ENCODE measurements around the gene TAMALIN.
A peak's percentile ranks its signal among the peaks of the same experiment; 100 is the strongest.

Gene TAMALIN

DNA sequence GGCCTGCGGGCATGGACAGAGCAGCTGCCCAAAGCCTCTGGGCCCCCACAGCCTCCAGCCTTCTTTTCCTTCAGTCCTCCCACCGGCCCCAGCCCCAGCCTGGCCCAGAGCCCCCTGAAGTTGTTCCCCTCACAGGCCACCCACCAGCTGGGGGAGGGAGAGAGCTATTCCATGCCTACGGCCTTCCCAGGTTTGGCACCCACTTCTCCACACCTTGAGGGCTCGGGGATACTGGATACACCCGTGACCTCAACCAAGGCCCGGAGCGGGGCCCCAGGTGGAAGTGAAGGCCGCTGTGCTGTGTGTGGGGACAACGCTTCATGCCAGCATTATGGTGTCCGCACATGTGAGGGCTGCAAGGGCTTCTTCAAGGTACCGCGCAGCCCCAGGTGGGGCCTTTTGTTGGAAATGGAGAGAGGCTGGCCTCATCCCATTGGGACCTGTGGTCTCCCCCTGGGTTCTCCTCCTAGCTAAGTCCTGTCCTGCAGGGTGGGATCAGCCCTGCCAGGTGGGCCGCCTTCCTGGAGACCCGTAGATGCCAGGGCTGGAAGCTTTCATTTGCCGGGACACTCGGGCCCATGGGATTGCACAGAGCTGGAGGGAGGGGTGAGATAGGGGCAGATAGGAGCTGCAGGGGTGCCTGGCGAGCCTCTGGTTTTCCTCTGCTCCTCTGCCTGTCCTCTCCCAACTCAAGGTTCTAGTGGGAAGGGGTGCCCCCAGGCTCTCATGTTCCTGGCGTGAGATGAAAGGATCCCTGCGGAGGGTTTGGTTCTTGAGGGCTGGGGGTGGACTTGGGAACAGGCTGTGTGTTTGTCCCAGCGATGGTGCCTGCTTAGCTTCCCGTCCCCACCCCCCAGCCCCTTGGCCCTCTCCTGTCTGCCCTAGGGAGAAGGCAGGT lies 48.3 kb downstream of the TAMALIN start:
- ATAC-seq (replicated peaks): no peak
- peaks cover 35 to 49% of the 10 kb centered on the region in 2 donors for H3K36me3 Mint-ChIP-seq
- H3K27me3 Mint-ChIP-seq: no peaks in the 10 kb centered on the region
- no peak for DNase-seq
- no peak overlapping the region for H3K4me3 Mint-ChIP-seq
- no peaks in the 10 kb centered on the region for H3K9me3 Mint-ChIP-seq
- peak overlapping the region; percentile 59 for H3K27ac Mint-ChIP-seq
- peaks cover 35 to 51% of the 10 kb centered on the region in 2 donors for H3K4me1 Mint-ChIP-seq

DNA sequence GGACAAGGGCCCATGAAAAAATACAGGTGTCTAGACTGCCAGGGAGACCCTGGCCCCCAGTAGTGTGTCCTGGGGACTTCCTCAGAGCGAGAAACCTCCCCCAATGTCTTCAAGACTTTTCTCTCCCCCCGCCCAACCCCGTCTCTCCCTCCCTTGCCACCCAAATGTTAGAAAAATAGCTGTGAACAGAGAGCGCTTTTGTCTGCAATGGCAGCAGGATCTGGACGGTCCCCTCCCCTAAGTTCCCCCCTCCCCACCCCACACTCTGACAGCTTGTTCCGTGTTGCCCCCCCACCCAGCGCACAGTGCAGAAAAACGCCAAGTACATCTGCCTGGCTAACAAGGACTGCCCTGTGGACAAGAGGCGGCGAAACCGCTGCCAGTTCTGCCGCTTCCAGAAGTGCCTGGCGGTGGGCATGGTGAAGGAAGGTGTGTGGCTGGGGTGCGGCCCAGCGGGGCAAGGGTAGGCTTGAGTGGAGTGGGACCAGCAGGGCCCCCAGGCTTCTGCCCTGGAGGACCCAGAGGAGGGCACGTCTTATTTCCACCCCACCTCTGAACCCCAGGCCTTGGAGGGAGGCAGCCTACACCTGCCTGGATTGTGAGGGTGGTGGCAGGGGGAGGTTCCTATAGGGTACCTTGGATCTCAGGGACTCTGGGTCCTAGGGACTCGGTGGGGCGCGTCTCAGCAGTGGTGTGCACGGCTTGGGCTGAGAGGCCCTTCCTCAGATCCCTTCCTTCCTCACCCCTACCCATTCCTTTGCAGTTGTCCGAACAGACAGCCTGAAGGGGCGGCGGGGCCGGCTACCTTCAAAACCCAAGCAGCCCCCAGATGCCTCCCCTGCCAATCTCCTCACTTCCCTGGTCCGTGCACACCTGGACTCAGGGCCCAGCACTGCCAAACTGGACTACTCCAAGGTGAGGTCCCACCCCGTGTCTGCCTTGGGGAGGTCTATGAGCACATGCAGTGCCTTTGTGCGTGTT lies 49.3 kb downstream of the TAMALIN start:
- no peaks in the 10 kb centered on the region for H3K9me3 Mint-ChIP-seq
- peaks cover 28 to 42% of the 10 kb centered on the region in 2 donors for H3K4me1 Mint-ChIP-seq
- no peak overlapping the region for H3K4me3 Mint-ChIP-seq
- DNase-seq (no peak), ATAC-seq (replicated peaks) (no peak)
- no peaks in the 10 kb centered on the region for H3K27me3 Mint-ChIP-seq
- H3K36me3 Mint-ChIP-seq: peaks cover 35 to 49% of the 10 kb centered on the region in 2 donors
- no peak overlapping the region for H3K27ac Mint-ChIP-seq

DNA sequence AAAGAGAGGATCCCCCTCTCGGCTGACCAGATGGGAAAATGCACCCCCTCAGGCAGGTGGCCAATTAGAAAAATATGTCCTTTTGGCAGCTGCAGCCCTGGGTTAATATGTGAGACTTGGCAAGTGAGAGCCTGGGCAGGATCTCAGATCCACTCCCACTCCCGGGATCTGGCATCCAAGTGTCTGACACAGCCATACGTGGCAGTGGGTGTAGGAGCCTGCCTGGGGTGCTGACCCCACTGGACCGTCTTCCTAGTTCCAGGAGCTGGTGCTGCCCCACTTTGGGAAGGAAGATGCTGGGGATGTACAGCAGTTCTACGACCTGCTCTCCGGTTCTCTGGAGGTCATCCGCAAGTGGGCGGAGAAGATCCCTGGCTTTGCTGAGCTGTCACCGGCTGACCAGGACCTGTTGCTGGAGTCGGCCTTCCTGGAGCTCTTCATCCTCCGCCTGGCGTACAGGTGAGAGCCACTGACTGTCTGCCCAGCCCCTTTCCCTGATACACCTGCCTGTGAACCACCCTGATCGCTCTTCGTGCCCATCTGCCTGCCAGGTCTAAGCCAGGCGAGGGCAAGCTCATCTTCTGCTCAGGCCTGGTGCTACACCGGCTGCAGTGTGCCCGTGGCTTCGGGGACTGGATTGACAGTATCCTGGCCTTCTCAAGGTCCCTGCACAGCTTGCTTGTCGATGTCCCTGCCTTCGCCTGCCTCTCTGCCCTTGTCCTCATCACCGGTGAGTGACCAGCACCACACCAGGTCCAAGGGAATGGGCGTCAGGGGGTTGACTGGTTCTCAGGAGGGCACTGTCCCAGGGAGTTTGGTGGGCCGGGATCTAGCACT lies 50.3 kb downstream of the TAMALIN start:
- H3K27ac Mint-ChIP-seq: no peak overlapping the region
- H3K36me3 Mint-ChIP-seq: peaks cover 32 to 43% of the 10 kb centered on the region in 2 donors
- ATAC-seq (replicated peaks) (no peak), DNase-seq (no peak)
- no peaks in the 10 kb centered on the region for H3K9me3 Mint-ChIP-seq
- peaks cover 23 to 33% of the 10 kb centered on the region in 2 donors for H3K4me1 Mint-ChIP-seq
- H3K4me3 Mint-ChIP-seq: no peak overlapping the region
- no peaks in the 10 kb centered on the region for H3K27me3 Mint-ChIP-seq

DNA sequence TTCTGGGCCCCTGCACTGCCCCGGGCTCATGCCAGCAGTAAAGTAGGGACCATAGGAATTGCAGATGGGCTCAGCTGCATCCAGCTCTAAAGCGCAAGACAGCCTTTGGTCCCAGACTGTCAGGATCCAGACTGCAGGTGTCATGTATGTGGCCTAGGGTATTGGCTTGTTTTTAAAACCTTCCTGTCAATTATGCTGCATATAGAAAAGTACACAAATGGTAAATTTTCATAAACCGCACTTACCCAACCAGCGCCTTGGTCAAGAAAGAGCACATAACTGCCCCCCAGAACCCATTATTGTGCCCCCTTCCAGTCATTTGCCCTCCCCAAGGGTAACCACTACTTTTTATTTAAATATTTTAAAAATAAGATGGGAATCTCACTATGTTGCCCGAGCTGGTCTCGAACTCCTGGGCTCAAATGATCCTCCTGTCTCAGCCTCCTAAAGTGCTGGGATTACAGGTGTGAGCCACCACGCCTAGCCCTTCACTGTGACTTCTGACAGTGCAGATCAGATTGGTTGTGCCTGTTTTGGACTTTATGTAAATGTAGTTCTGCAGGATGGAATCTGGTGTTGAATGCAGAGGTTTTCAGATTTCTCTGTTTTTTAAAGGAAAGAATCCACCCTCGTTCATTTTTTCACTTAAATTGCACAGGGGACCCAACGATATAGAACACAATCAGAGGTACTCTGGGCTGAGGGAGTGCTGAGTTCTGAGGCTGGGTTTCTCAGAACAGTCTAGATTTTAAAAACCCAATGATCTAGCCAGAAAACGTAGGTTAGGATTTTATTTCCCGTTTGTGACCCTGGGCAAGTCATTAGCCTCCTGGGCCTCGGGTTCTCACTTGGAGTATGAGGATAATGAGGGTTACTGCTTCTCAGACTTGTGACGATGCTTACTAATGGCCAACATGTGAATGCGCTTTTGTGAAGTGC lies 51.2 kb downstream of the TAMALIN start:
- peaks cover 32 to 40% of the 10 kb centered on the region in 2 donors for H3K36me3 Mint-ChIP-seq
- H3K27ac Mint-ChIP-seq: no peak overlapping the region

DNA sequence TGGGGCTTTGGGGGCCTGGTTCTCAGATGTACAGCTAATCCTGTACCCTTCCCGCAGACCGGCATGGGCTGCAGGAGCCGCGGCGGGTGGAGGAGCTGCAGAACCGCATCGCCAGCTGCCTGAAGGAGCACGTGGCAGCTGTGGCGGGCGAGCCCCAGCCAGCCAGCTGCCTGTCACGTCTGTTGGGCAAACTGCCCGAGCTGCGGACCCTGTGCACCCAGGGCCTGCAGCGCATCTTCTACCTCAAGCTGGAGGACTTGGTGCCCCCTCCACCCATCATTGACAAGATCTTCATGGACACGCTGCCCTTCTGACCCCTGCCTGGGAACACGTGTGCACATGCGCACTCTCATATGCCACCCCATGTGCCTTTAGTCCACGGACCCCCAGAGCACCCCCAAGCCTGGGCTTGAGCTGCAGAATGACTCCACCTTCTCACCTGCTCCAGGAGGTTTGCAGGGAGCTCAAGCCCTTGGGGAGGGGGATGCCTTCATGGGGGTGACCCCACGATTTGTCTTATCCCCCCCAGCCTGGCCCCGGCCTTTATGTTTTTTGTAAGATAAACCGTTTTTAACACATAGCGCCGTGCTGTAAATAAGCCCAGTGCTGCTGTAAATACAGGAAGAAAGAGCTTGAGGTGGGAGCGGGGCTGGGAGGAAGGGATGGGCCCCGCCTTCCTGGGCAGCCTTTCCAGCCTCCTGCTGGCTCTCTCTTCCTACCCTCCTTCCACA lies 52.0 kb downstream of the TAMALIN start:
- Mint-ChIP-seq H3K9me3 (no peaks in the 10 kb centered on the region), H3K27ac (no peak overlapping the region), H3K4me3 (no peak overlapping the region), H3K27me3 (peaks cover 0 to 4% of the 10 kb centered on the region in 2 donors), H3K36me3 (peaks cover 32 to 37% of the 10 kb centered on the region in 2 donors), H3K4me1 (peaks cover 7 to 16% of the 10 kb centered on the region in 2 donors)
- no peak for ATAC-seq (replicated peaks)
- DNase-seq: no peak

More for the DNA sequence above, 51.2 kb downstream of the TAMALIN start:
- DNase-seq: no peak
- Mint-ChIP-seq H3K27me3 (no peaks in the 10 kb centered on the region), H3K4me3 (no peak overlapping the region), H3K9me3 (no peaks in the 10 kb centered on the region), H3K4me1 (peaks cover 14 to 24% of the 10 kb centered on the region in 2 donors)
- ATAC-seq (replicated peaks): no peak

DNA sequence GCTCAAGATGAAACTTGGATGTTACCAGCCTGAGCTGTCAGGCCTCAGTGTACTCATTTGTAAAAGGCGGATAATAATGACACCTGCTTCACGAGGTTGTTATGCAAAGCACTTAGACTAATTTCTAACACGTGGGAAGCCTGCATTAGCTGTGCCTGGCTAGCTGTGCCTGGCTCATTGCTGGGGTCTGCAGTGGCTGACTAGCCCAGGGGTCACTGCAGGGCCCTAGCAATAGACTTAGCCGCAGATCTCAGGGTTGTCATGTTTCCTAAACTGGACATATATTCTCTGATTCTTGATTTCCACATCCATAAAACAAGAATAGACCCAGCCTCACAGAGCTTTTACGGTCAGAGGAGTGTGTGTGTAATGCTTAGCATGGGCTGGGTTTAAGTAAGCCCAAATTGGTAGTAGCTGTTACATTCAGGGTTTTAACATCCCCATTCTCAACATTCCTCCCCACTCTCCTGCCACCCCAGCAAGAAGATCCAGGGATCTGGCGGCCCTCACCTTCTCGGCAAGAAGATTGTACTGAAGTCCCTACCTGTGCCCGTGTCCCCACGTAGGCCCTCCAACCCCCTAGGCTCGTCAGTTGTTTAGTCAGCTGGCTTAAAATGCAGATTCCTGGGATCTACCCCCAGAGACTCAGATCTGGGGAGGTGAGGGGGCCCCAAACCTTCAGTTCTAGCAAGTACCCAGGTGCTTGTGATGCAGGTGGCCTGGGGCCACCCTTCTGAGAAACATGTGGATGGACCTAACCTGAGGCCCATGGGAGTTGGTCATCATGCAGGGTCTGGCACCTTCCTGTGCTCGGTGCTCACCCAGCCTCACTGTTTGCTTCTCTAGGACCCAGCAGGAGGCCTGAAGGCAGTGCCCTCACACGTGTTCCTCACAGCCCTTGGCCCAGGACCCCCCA lies 53.1 kb downstream of the TAMALIN start:
- Mint-ChIP-seq H3K4me1 (peaks cover 2 to 8% of the 10 kb centered on the region in 2 donors), H3K36me3 (peaks cover 24 to 29% of the 10 kb centered on the region in 2 donors), H3K9me3 (no peaks in the 10 kb centered on the region), H3K4me3 (no peak overlapping the region), H3K27me3 (peaks cover 0 to 11% of the 10 kb centered on the region in 2 donors), H3K27ac (no peak overlapping the region)
- no peak for ATAC-seq (replicated peaks)
- no peak for DNase-seq

DNA sequence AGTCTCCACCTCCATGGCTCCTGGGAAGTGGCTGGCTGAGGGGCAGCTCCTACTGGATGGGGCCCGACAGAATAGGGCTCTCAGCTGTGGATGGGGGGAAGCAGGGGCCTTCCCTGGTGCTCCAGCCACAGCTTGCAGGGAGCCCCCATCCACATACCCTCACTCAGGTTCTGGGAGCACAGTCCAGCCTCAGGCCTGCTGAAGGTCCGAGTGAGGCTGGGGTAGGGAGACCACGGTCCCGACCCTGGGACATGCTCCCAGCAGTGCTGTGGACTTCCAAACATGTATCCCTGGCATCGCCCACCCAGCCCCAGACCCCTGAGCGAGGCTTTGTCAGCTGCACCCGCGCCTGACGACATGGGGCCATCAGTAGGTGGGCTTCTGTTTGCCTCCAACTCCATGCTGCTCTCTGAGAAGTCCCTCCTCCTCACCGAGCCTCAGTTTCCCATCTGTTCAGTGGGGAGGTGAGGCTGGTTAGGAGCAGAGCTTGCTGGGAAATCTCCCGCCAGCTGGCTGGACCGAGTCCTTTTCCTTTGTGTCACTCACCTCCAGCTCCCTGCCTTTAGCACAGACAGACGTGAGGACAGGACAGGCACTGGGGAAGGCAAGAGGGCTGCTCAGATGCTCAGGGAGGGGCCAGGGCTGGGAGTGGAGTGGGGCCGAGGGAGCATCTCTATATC lies 53.9 kb downstream of the TAMALIN start:
- H3K4me3 Mint-ChIP-seq: no peak overlapping the region
- DNase-seq: no peak

DNA sequence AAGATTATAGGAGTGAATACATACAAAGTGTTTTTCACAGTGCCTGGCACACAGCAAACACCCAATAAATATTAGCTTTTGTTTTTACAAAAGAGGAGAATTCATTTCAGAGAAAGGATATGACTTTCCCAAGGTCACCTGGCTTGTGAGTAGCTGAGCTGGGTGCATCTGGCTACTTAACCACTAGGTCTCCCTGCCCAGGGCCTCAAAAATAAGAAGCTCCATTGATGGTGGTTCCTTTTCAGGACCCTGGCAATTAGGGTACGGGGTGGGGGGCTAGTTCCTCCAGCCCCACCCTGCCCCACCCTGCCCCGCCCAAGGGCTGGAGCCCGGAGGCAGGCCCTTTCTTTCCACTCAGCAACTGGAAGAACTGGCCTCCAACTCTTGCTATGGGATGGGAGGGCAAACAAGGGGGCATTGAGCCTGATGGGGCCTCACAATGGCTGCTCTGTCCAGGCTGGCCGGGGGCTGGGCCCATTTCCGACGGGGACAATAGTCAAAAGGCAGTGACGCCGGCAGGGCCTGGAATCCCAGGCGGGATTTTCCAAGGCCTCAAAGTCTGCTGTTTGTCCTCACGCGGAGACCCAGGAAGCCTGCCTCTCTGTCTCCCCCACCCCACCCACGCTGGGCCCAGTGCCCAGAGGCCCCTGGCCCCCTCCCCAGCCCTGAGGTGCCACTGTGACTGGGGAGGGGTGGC lies 54.9 kb downstream of the TAMALIN start:
- H3K27me3 Mint-ChIP-seq: peaks cover 0 to 11% of the 10 kb centered on the region in 2 donors
- H3K4me3 Mint-ChIP-seq: no peak overlapping the region
- H3K9me3 Mint-ChIP-seq: no peaks in the 10 kb centered on the region
- H3K4me1 Mint-ChIP-seq: peaks cover 5 to 6% of the 10 kb centered on the region in 2 donors
- H3K27ac Mint-ChIP-seq: no peak overlapping the region
- DNase-seq (no peak), ATAC-seq (replicated peaks) (no peak)
- H3K36me3 Mint-ChIP-seq: peaks cover 19 to 23% of the 10 kb centered on the region in 2 donors

More for the DNA sequence above, 53.9 kb downstream of the TAMALIN start:
- H3K27me3 Mint-ChIP-seq: peaks cover 0 to 11% of the 10 kb centered on the region in 2 donors
- H3K27ac Mint-ChIP-seq: no peak overlapping the region
- no peak for ATAC-seq (replicated peaks)
- H3K9me3 Mint-ChIP-seq: no peaks in the 10 kb centered on the region
- peaks cover 2 to 6% of the 10 kb centered on the region in 2 donors for H3K4me1 Mint-ChIP-seq
- peaks cover 22 to 27% of the 10 kb centered on the region in 2 donors for H3K36me3 Mint-ChIP-seq

DNA sequence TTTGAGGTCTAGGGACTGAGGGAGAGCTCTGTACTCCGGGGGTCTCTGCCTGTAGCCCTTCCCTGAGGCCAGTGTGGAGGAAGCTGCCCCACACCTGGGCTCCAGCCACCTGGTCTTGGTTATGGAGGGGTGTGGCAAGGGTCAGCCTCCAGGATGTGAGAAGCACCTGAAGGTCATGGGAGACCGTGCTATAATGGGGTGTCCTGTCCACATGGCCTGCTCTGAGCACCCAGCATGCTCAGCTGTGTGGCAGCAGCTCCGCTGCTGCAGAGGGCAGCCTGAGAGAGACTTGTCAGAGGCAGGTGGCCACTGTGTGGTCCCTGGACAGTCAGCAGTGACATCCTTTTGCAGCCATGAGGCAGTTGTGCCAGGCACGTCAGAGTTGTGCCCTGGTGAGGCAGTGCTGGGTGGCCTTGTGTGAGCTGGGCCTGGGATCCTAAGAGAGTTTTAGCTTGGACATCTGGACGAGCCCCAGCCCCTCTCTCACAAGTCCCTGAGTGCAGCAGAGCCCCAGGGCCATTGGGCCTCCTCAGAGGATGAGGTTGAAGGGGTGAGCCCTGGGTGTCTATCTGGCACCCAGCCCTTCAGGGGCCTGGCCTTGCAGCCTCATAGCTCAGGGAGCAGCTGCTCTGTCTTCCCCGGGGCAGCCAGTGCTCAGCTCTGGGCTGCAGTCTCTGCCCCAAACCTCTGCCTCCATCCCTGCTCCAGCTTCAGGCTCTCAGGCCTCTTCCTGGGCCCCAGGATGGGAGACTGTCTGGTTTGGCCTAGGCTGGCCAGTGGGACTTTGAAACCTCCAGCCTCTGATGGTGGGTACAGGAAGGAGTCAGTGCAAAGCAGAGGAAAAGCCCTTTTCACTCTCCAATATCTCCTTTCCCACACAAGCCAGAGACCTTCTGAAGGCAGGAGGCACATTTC lies 55.7 kb downstream of the TAMALIN start:
- Mint-ChIP-seq H3K27me3 (peaks cover 0 to 11% of the 10 kb centered on the region in 2 donors), H3K4me3 (no peak overlapping the region), H3K36me3 (peaks cover 15 to 17% of the 10 kb centered on the region in 2 donors)

More for the DNA sequence above, 55.7 kb downstream of the TAMALIN start:
- Mint-ChIP-seq H3K9me3 (no peaks in the 10 kb centered on the region), H3K4me1 (peaks cover 2 to 6% of the 10 kb centered on the region in 2 donors), H3K27ac (no peak overlapping the region)
- no peak for ATAC-seq (replicated peaks)
- DNase-seq: no peak
